ENCODE results near the gene PPP4C.

The PPP4C gene

DNA sequence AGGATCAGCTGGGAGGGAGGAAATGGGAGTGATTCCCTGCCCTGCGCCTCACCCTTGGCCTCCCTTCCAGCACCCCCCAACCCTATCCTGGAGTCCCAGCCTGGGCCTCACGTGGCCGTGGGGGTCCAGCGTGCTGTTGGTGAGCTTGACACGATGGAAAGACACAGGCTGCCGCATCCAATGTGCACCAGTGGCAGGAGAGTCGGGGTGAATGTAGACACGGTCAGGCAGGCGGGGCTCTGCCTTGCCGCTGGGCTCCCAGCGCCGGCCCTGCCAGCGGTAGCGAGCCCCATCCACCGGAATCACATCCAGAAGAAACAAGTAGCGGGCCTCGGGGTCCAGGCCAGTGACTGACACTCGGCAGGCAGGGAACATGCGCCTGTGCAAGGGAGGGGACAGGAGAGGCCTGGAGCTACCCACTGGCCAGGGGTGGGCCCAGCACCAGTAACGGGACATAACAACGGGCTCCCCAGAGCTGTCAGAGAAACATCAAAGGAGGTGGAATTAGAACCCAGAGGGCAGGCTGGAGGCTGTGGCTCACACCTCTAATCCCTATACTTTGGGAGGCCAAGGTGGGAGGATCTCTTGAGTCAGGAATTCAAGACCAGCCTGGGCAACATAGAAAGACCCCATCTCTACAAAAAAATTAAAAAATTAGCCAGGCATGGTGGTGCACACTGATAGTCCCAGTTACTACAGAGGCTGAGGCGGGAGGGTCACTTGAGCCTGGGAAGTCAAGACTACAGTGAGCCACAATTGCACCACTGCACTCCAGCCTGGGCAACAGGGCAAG lies 13.2 kb downstream of the PPP4C start:
- no peaks in the 10 kb centered on the region for H3K9me2 ChIP-seq (replicated peaks; ENCODE audit: insufficient read depth, low read length)
- no peak overlapping the region for H2AFZ ChIP-seq (ENCODE audit: low read depth, low read length, severe bottlenecking)
- H3K27ac ChIP-seq (ENCODE audit: low read depth, low read length): no peak overlapping the region
- H3K36me3 ChIP-seq (ENCODE audit: low read length): no peaks in the 10 kb centered on the region
- H4K20me1 ChIP-seq (ENCODE audit: low read depth, low read length): no peaks in the 10 kb centered on the region
- H3K4me2 ChIP-seq (ENCODE audit: low read depth, low read length, poor library complexity, severe bottlenecking): no peak overlapping the region
- H3K27me3 ChIP-seq (ENCODE audit: low read length): no peaks in the 10 kb centered on the region
- H3K9ac ChIP-seq (ENCODE audit: low read length): no peak overlapping the region
- H3K79me2 ChIP-seq (ENCODE audit: insufficient read depth, low read length): no peaks in the 10 kb centered on the region
- no peak overlapping the region for H3K4me3 ChIP-seq (ENCODE audit: insufficient read depth, low read length, poor library complexity, severe bottlenecking)
- H3F3A ChIP-seq (ENCODE audit: insufficient read depth): peaks cover 23% of the 10 kb centered on the region
- no peaks in the 10 kb centered on the region for H3K9me3 ChIP-seq (ENCODE audit: insufficient read depth, low read length)
- TF ChIP-seq EZH2phosphoT487 (conservative IDR thresholded peaks at IDR 0.05; ENCODE audit: low read length): no peak
- TF ChIP-seq, protein P1, sequence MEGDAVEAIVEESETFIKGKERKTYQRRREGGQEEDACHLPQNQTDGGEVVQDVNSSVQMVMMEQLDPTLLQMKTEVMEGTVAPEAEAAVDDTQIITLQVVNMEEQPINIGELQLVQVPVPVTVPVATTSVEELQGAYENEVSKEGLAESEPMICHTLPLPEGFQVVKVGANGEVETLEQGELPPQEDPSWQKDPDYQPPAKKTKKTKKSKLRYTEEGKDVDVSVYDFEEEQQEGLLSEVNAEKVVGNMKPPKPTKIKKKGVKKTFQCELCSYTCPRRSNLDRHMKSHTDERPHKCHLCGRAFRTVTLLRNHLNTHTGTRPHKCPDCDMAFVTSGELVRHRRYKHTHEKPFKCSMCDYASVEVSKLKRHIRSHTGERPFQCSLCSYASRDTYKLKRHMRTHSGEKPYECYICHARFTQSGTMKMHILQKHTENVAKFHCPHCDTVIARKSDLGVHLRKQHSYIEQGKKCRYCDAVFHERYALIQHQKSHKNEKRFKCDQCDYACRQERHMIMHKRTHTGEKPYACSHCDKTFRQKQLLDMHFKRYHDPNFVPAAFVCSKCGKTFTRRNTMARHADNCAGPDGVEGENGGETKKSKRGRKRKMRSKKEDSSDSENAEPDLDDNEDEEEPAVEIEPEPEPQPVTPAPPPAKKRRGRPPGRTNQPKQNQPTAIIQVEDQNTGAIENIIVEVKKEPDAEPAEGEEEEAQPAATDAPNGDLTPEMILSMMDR (IDR thresholded peaks at IDR 0.05; ENCODE audit: insufficient read depth, low read length, poor library complexity, severe bottlenecking): no peak

DNA sequence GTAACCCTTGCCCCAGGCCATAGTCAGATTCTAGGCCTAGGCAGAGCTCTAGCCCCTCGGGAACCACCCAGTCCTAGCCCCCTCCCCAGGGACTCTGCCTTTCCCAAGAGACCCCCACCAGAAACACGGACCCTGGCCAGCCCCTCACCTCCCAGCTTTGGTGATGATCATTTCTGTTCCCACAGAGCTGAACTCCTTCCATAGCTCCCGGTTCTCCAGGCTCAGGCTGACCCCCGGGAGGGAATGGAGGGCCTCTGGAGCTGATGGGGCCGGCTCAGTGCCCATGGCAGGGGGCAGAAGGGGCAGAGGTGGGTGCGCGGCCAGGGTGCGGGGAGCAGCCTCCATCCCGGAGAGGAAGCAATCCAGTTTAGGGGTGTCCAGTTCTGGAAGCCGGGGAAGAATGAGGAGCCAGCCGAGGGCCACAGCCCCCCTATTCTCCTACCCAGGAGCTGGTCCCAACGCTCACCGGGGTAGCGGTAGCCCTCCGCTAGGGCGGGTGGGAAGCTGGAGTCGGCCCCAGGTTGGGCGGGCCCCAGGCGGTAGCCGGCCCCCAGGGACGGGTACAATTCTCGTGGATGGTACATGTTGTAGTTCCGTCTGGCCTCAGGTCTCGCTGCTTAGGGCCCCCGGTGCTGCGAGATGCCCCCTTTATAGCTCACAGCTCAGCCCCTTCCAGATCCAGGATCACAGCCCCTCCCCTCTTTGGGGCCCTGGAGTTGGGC lies 15.0 kb downstream of the PPP4C start:
- Histone ChIP-seq H3K36me3 (ENCODE audit: low read length) (no peaks in the 10 kb centered on the region), H3K9me2 (replicated peaks; ENCODE audit: insufficient read depth, low read length) (no peaks in the 10 kb centered on the region), H3K4me2 (ENCODE audit: low read depth, low read length, poor library complexity, severe bottlenecking) (peak overlapping the region; percentile 96), H3K27ac (ENCODE audit: low read depth, low read length) (no peak overlapping the region), H2AFZ (ENCODE audit: low read depth, low read length, severe bottlenecking) (no peak overlapping the region), H3K9ac (ENCODE audit: low read length) (peak overlapping the region; percentile 85; the same call in 1 of the 2 replicates), H3K4me3 (ENCODE audit: insufficient read depth, low read length, poor library complexity, severe bottlenecking) (no peak overlapping the region), H4K20me1 (ENCODE audit: low read depth, low read length) (no peaks in the 10 kb centered on the region), H3K27me3 (ENCODE audit: low read length) (no peaks in the 10 kb centered on the region), H3K9me3 (ENCODE audit: insufficient read depth, low read length) (no peaks in the 10 kb centered on the region), H3F3A (ENCODE audit: insufficient read depth) (peaks cover 28% of the 10 kb centered on the region), H3K79me2 (ENCODE audit: insufficient read depth, low read length) (no peaks in the 10 kb centered on the region)
- no peak for TF ChIP-seq EZH2phosphoT487 (conservative IDR thresholded peaks at IDR 0.05; ENCODE audit: low read length)
- TF ChIP-seq, protein P1 (IDR thresholded peaks at IDR 0.05; ENCODE audit: insufficient read depth, low read length, poor library complexity, severe bottlenecking): no peak

DNA sequence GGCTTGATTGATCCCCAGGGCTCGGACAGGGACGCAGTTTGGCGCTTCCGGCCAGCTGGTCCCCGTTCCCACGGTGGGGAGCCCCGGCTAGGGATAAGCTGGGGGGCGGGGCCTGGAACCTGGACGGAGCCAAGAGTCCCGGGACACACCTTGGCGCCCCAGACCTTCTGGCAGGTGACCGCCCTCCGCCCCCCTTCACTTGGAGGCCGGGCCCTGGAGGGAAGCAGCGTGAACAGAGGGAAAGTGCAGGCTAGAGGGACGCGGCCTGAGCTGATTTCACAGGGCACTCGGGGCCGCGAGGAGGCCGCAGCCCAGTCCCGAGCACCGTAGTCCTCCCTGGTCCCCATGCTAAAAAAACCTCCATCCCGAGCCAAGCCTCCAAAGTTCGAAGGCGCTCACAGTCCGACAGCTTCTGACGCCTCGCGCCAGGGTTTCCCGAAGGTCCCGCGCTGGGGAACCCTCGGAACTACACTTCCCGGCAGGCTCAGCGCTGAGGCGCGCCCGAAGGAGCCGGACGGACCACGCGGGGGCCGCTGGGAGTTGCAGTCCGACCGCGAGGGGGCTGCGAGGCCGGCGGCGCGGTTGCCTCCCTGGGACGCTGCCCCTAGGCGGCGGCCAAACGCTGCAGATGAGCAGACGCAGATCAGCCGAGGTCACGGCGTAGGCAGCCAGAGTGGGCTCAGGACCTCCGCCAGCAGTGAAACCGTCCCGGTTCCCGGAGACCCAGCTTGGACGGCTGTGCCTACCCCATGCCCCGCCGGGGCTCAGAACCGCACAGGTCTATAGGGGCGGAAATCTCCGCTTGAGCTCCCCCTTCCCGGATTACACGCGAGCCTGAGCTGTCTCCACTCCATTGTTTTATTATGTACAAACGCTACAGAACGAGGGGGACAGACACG lies 15.9 kb downstream of the PPP4C start, which contains the start of gene TBX6:
TSS of gene TBX6 (minus strand) at position 451 of the 899 bp plus-strand sequence. CDS start 731 bp downstream, outside the sequence.
- no peaks in the 10 kb centered on the region for H3K79me2 ChIP-seq (ENCODE audit: insufficient read depth, low read length)
- peak within 1 kb of the TSS; percentile 85 for H3K9ac ChIP-seq (ENCODE audit: low read length)
- peak within 1 kb of the TSS; percentile 78 for H3K4me3 ChIP-seq (ENCODE audit: insufficient read depth, low read length, poor library complexity, severe bottlenecking)
- H2AFZ ChIP-seq (ENCODE audit: low read depth, low read length, severe bottlenecking): peak within 1 kb of the TSS; percentile 93
- no peaks in the 10 kb centered on the region for H4K20me1 ChIP-seq (ENCODE audit: low read depth, low read length)
- peaks cover 4% of the 10 kb centered on the region for H3K9me3 ChIP-seq (ENCODE audit: insufficient read depth, low read length)
- H3K36me3 ChIP-seq (ENCODE audit: low read length): no peaks in the 10 kb centered on the region; the same call in 1 of the 2 replicates
- no peaks in the 10 kb centered on the region for H3K9me2 ChIP-seq (replicated peaks; ENCODE audit: insufficient read depth, low read length)
- H3F3A ChIP-seq (ENCODE audit: insufficient read depth): peaks cover 27% of the 10 kb centered on the region
- no peaks in the 10 kb centered on the region for H3K27me3 ChIP-seq (ENCODE audit: low read length)
- TF ChIP-seq, protein P1 (IDR thresholded peaks at IDR 0.05; ENCODE audit: insufficient read depth, low read length, poor library complexity, severe bottlenecking): peak; percentile 54
- TF ChIP-seq EZH2phosphoT487 (conservative IDR thresholded peaks at IDR 0.05; ENCODE audit: low read length): no peak
- H3K27ac ChIP-seq (ENCODE audit: low read depth, low read length): peak within 1 kb of the TSS; percentile 87
- peak within 1 kb of the TSS; percentile 96 for H3K4me2 ChIP-seq (ENCODE audit: low read depth, low read length, poor library complexity, severe bottlenecking)

Measured in SU-DHL-6 (cell line).